ENCODE results near the gene PROS1.
"Not testable (repeated sequence)": the region's sequence is repeated elsewhere in the genome, so short reads cannot be mapped to it uniquely, and the experiment has no call there.

Gene PROS1

GRCh38 chr3:93969997-93970396 lies 3.7 kb downstream of the PROS1 start:
- DNase-seq (ENCODE audit: low spot score) = no peak

GRCh38 chr3:93969443-93969842 lies 4.3 kb downstream of the PROS1 start:
- no peak for DNase-seq (ENCODE audit: low spot score)

- DNase-seq (ENCODE audit: low spot score) = not testable (repeated sequence)
These were observed 8.6 kb downstream of the PROS1 start for GRCh38 chr3:93965106-93965505.

GRCh38 chr3:93962798-93963197 lies 10.9 kb downstream of the PROS1 start:
- no peak for DNase-seq (ENCODE audit: low spot score)

GRCh38 chr3:93961489-93961888 lies 12.2 kb downstream of the PROS1 start:
- no peak for DNase-seq (ENCODE audit: low spot score)

GRCh38 chr3:93961026-93961425 lies 12.7 kb downstream of the PROS1 start:
- no peak for DNase-seq (ENCODE audit: low spot score)

- DNase-seq (ENCODE audit: low spot score) = not testable (repeated sequence)
These were observed 23.7 kb downstream of the PROS1 start for GRCh38 chr3:93949958-93950357.

GRCh38 chr3:93937485-93937884 lies 36.2 kb downstream of the PROS1 start:
- DNase-seq (ENCODE audit: low spot score) = not testable (repeated sequence)

- no peak for DNase-seq (ENCODE audit: low spot score)
These were observed 37.1 kb downstream of the PROS1 start for GRCh38 chr3:93936549-93936948.

GRCh38 chr3:93934366-93935046 lies 39.2 kb downstream of the PROS1 start:
- DNase-seq (ENCODE audit: low spot score) = no peak

- DNase-seq (ENCODE audit: low spot score) = no peak
These were observed 42.0 kb downstream of the PROS1 start for GRCh38 chr3:93931597-93932229.

GRCh38 chr3:93930041-93930440 lies 43.7 kb downstream of the PROS1 start:
- DNase-seq (ENCODE audit: low spot score) = no peak

- DNase-seq (ENCODE audit: low spot score) = no peak
These were observed 46.9 kb downstream of the PROS1 start for GRCh38 chr3:93926789-93927188.

GRCh38 chr3:93924491-93924890 lies 49.2 kb downstream of the PROS1 start:
- DNase-seq (ENCODE audit: low spot score) = no peak

GRCh38 chr3:93923006-93923405 lies 50.7 kb downstream of the PROS1 start:
- no peak for DNase-seq (ENCODE audit: low spot score)

- DNase-seq (ENCODE audit: low spot score) = not testable (repeated sequence)
These were observed 56.1 kb downstream of the PROS1 start for GRCh38 chr3:93917546-93918029.

GRCh38 chr3:93913623-93914022 lies 60.1 kb downstream of the PROS1 start:
- not testable (repeated sequence) for DNase-seq (ENCODE audit: low spot score)

GRCh38 chr3:93911206-93911605 lies 62.5 kb downstream of the PROS1 start:
- DNase-seq (ENCODE audit: low spot score) = no peak

GRCh38 chr3:93910097-93910496 lies 63.6 kb downstream of the PROS1 start:
- no peak for DNase-seq (ENCODE audit: low spot score)

GRCh38 chr3:93907132-93907531 lies 66.6 kb downstream of the PROS1 start:
- DNase-seq (ENCODE audit: low spot score) = no peak

GRCh38 chr3:93906245-93906644 lies 67.5 kb downstream of the PROS1 start:
- DNase-seq (ENCODE audit: low spot score) = no peak

GRCh38 chr3:93904568-93904967 lies 69.1 kb downstream of the PROS1 start:
- DNase-seq (ENCODE audit: low spot score) = no peak

- DNase-seq (ENCODE audit: low spot score) = not testable (repeated sequence)
These were observed 95.3 kb downstream of the PROS1 start for GRCh38 chr3:93878250-93879017.

Data from globus pallidus (tissue), 1 donor.